ENCODE results near the gene DPH6. TPM values are rescaled to one million over a fixed set of nuclear protein-coding genes. Genes with fewer than 3 reads are reported as not detected.
"Not testable (repeated sequence)": the region's sequence is repeated elsewhere in the genome, so short reads cannot be mapped to it uniquely, and the experiment has no call there.

The DPH6 gene
- total RNA-seq, 2 donors from 2014 or later, result 13.2 to 19.2 TPM

- ATAC-seq, result no peak
- Mint-ChIP-seq H3K4me1 (ENCODE audit: low read depth in 2 of 2) (peaks cover 0 to 3% of the 10 kb centered on the region in 2 donors), H3K4me3 (no peak overlapping the region), H3K36me3 (no peaks in the 10 kb centered on the region), H3K27me3 (no peaks in the 10 kb centered on the region), H3K27ac (no peak overlapping the region), H3K9me3 (peaks cover 3% of the 10 kb centered on the region)
- DNase-seq (ENCODE audit: low spot score), result no peak
These were observed 87.6 kb downstream of the DPH6 start for GRCh38 chr15:35458176-35458856.

- Mint-ChIP-seq H3K27me3 (no peaks in the 10 kb centered on the region), H3K4me1 (ENCODE audit: low read depth in 2 of 2) (peaks cover 0 to 3% of the 10 kb centered on the region in 2 donors), H3K36me3 (no peaks in the 10 kb centered on the region), H3K4me3 (no peak overlapping the region), H3K27ac (no peak overlapping the region), H3K9me3 (peaks cover 3% of the 10 kb centered on the region)
- no peak for ATAC-seq
- DNase-seq (ENCODE audit: low spot score), result no peak
These were observed 90.8 kb downstream of the DPH6 start for GRCh38 chr15:35455201-35455600.

GRCh38 chr15:35450492-35450891, 95.5 kb downstream of the DPH6 start:
- Mint-ChIP-seq H3K27ac (no peak overlapping the region), H3K36me3 (no peaks in the 10 kb centered on the region), H3K27me3 (no peaks in the 10 kb centered on the region), H3K9me3 (no peaks in the 10 kb centered on the region), H3K4me1 (ENCODE audit: low read depth in 2 of 2) (peaks cover 0 to 3% of the 10 kb centered on the region in 2 donors), H3K4me3 (no peak overlapping the region)
- DNase-seq (ENCODE audit: low spot score) (no peak), ATAC-seq (no peak)

GRCh38 chr15:35448294-35448693, 97.7 kb downstream of the DPH6 start:
- Mint-ChIP-seq H3K4me3 (no peak overlapping the region), H3K27ac (no peak overlapping the region), H3K9me3 (no peaks in the 10 kb centered on the region), H3K36me3 (no peaks in the 10 kb centered on the region), H3K4me1 (ENCODE audit: low read depth in 2 of 2) (peaks cover 0 to 5% of the 10 kb centered on the region in 2 donors), H3K27me3 (no peaks in the 10 kb centered on the region)
- DNase-seq (ENCODE audit: low spot score), result no peak
- ATAC-seq, result no peak

- no peak for ATAC-seq
- Mint-ChIP-seq H3K9me3 (no peaks in the 10 kb centered on the region), H3K27ac (no peak overlapping the region), H3K27me3 (no peaks in the 10 kb centered on the region), H3K4me3 (no peak overlapping the region), H3K36me3 (no peaks in the 10 kb centered on the region), H3K4me1 (ENCODE audit: low read depth in 2 of 2) (peaks cover 0 to 5% of the 10 kb centered on the region in 2 donors)
- DNase-seq (ENCODE audit: low spot score), result no peak
These were observed 100.1 kb downstream of the DPH6 start for GRCh38 chr15:35445891-35446290.

GRCh38 chr15:35444557-35445204, 101.3 kb downstream of the DPH6 start:
- peak overlapping the region in 1 of 2 donors; percentile 41 for H3K27ac Mint-ChIP-seq
- DNase-seq (ENCODE audit: low spot score), result no peak

GRCh38 chr15:35443376-35443775, 102.6 kb downstream of the DPH6 start:
- DNase-seq (ENCODE audit: low spot score) (no peak), ATAC-seq (no peak)
- Mint-ChIP-seq H3K4me3 (no peak overlapping the region), H3K4me1 (ENCODE audit: low read depth in 2 of 2) (peaks cover 0 to 5% of the 10 kb centered on the region in 2 donors), H3K27me3 (no peaks in the 10 kb centered on the region), H3K36me3 (no peaks in the 10 kb centered on the region), H3K27ac (no peak overlapping the region), H3K9me3 (no peaks in the 10 kb centered on the region)

More at GRCh38 chr15:35444557-35445204, 101.3 kb downstream of the DPH6 start:
- Mint-ChIP-seq H3K4me1 (ENCODE audit: low read depth in 2 of 2) (peaks cover 0 to 5% of the 10 kb centered on the region in 2 donors), H3K36me3 (no peaks in the 10 kb centered on the region), H3K9me3 (no peaks in the 10 kb centered on the region), H3K27me3 (no peaks in the 10 kb centered on the region), H3K4me3 (no peak overlapping the region)
- no peak for ATAC-seq

- Mint-ChIP-seq H3K36me3 (no peaks in the 10 kb centered on the region), H3K27ac (no peak overlapping the region), H3K27me3 (no peaks in the 10 kb centered on the region), H3K4me3 (no peak overlapping the region), H3K4me1 (ENCODE audit: low read depth in 2 of 2) (peaks cover 0 to 5% of the 10 kb centered on the region in 2 donors), H3K9me3 (no peaks in the 10 kb centered on the region)
- DNase-seq (ENCODE audit: low spot score) (no peak), ATAC-seq (no peak)
These were observed 103.2 kb downstream of the DPH6 start for GRCh38 chr15:35442742-35443141.

GRCh38 chr15:35441279-35441678, 104.7 kb downstream of the DPH6 start:
- ATAC-seq; H3K9me3 Mint-ChIP-seq; H3K4me1 Mint-ChIP-seq (ENCODE audit: low read depth in 2 of 2); H3K4me3 Mint-ChIP-seq; H3K36me3 Mint-ChIP-seq; H3K27ac Mint-ChIP-seq; H3K27me3 Mint-ChIP-seq; DNase-seq (ENCODE audit: low spot score): not testable (repeated sequence)

- no peak for ATAC-seq
- no peak overlapping the region for H3K27ac Mint-ChIP-seq
These were observed 105.7 kb downstream of the DPH6 start for GRCh38 chr15:35440265-35440664.

GRCh38 chr15:35439291-35439690, 106.7 kb downstream of the DPH6 start:
- no peak for DNase-seq (ENCODE audit: low spot score)
- no peaks in the 10 kb centered on the region for H3K4me1 Mint-ChIP-seq (ENCODE audit: low read depth in 2 of 2)
- ATAC-seq, result no peak
- H3K4me3 Mint-ChIP-seq, result no peak overlapping the region
- H3K27me3 Mint-ChIP-seq, result no peaks in the 10 kb centered on the region
- no peak overlapping the region for H3K27ac Mint-ChIP-seq
- H3K9me3 Mint-ChIP-seq, result no peaks in the 10 kb centered on the region
- H3K36me3 Mint-ChIP-seq, result no peaks in the 10 kb centered on the region

More at GRCh38 chr15:35440265-35440664, 105.7 kb downstream of the DPH6 start:
- H3K9me3 Mint-ChIP-seq, result no peaks in the 10 kb centered on the region
- no peaks in the 10 kb centered on the region for H3K36me3 Mint-ChIP-seq
- no peaks in the 10 kb centered on the region for H3K27me3 Mint-ChIP-seq
- H3K4me3 Mint-ChIP-seq, result no peak overlapping the region
- no peak for DNase-seq (ENCODE audit: low spot score)
- peaks cover 0 to 2% of the 10 kb centered on the region in 2 donors for H3K4me1 Mint-ChIP-seq (ENCODE audit: low read depth in 2 of 2)

GRCh38 chr15:35437157-35437556, 108.8 kb downstream of the DPH6 start:
- Mint-ChIP-seq H3K4me1 (ENCODE audit: low read depth in 2 of 2) (no peaks in the 10 kb centered on the region), H3K4me3 (no peak overlapping the region), H3K27me3 (no peaks in the 10 kb centered on the region), H3K27ac (no peak overlapping the region), H3K9me3 (no peaks in the 10 kb centered on the region), H3K36me3 (no peaks in the 10 kb centered on the region)
- DNase-seq (ENCODE audit: low spot score) (no peak), ATAC-seq (no peak)

GRCh38 chr15:35436422-35436821, 109.5 kb downstream of the DPH6 start:
- DNase-seq (ENCODE audit: low spot score) (no peak), ATAC-seq (no peak)
- Mint-ChIP-seq H3K27ac (no peak overlapping the region), H3K9me3 (no peaks in the 10 kb centered on the region), H3K4me1 (ENCODE audit: low read depth in 2 of 2) (no peaks in the 10 kb centered on the region), H3K36me3 (no peaks in the 10 kb centered on the region), H3K27me3 (no peaks in the 10 kb centered on the region), H3K4me3 (no peak overlapping the region)

- H3K27me3 Mint-ChIP-seq, result no peaks in the 10 kb centered on the region
- peaks cover 0 to 3% of the 10 kb centered on the region in 2 donors for H3K4me1 Mint-ChIP-seq (ENCODE audit: low read depth in 2 of 2)
- no peak for ATAC-seq
- no peaks in the 10 kb centered on the region for H3K9me3 Mint-ChIP-seq
- no peak overlapping the region for H3K4me3 Mint-ChIP-seq
- DNase-seq (ENCODE audit: low spot score), result no peak
- H3K36me3 Mint-ChIP-seq, result no peaks in the 10 kb centered on the region
- H3K27ac Mint-ChIP-seq, result no peak overlapping the region
These were observed 114.7 kb downstream of the DPH6 start for GRCh38 chr15:35431281-35431680.

Data from natural killer cell treated with Interleukin-12 subunit alpha and Interleukin-12 subunit beta and Interleukin-15 and Interleukin-18, amount 100 ng/mL, for 72 hours (primary cell).